Stimulated activated CD4-positive, alpha-beta T cell treated with anti-CD3 and anti-CD28 coated beads, Interleukin-4, amount 100 ng/mL, for 1 hour (primary cell): ENCODE measurements around the gene CDK5RAP2.
"Not testable (repeated sequence)": the region's sequence is repeated elsewhere in the genome, so short reads cannot be mapped to it uniquely, and the experiment has no call there.

Source experiments
- DNase-seq: peaks from one replicate; pipeline ENCODE4 v3.0.0-alpha.2; 2020

CDK5RAP2 gene

GRCh38 chr9:120587328-120587727 lies 7.4 kb upstream of the CDK5RAP2 start:
- DNase-seq = no peak

GRCh38 chr9:120583958-120584369 lies 4.0 kb upstream of the CDK5RAP2 start:
- DNase-seq = no peak

GRCh38 chr9:120579139-120580050 lies 572 bp downstream of the CDK5RAP2 start:
- no peak for DNase-seq

- no peak for DNase-seq
Observed at GRCh38 chr9:120574473-120574872, 5.5 kb downstream of the CDK5RAP2 start.

- no peak for DNase-seq
Observed at GRCh38 chr9:120572472-120572871, 7.5 kb downstream of the CDK5RAP2 start.

- no peak for DNase-seq
Observed at GRCh38 chr9:120571443-120572257, 8.3 kb downstream of the CDK5RAP2 start.

- no peak for DNase-seq
Observed at GRCh38 chr9:120570296-120570695, 9.7 kb downstream of the CDK5RAP2 start.

GRCh38 chr9:120569556-120569955 lies 10.4 kb downstream of the CDK5RAP2 start:
- no peak for DNase-seq

GRCh38 chr9:120568816-120569215 lies 11.2 kb downstream of the CDK5RAP2 start:
- DNase-seq = no peak

- DNase-seq = no peak
Observed at GRCh38 chr9:120567874-120568273, 12.1 kb downstream of the CDK5RAP2 start.

GRCh38 chr9:120567081-120567480 lies 12.9 kb downstream of the CDK5RAP2 start:
- no peak for DNase-seq

GRCh38 chr9:120564589-120564988 lies 15.4 kb downstream of the CDK5RAP2 start:
- DNase-seq = no peak

GRCh38 chr9:120562861-120563443 lies 17.0 kb downstream of the CDK5RAP2 start:
- DNase-seq = no peak

GRCh38 chr9:120561709-120562108 lies 18.3 kb downstream of the CDK5RAP2 start:
- no peak for DNase-seq

- no peak for DNase-seq
Observed at GRCh38 chr9:120559546-120559945, 20.4 kb downstream of the CDK5RAP2 start.

- DNase-seq = no peak
Observed at GRCh38 chr9:120558454-120558853, 21.5 kb downstream of the CDK5RAP2 start.

- no peak for DNase-seq
Observed at GRCh38 chr9:120557205-120557604, 22.8 kb downstream of the CDK5RAP2 start.

- DNase-seq = no peak
Observed at GRCh38 chr9:120556775-120557174, 23.2 kb downstream of the CDK5RAP2 start.

- DNase-seq = no peak
Observed at GRCh38 chr9:120555839-120556238, 24.1 kb downstream of the CDK5RAP2 start.

GRCh38 chr9:120552210-120552704 lies 27.7 kb downstream of the CDK5RAP2 start:
- not testable (repeated sequence) for DNase-seq

- DNase-seq = no peak
Observed at GRCh38 chr9:120545701-120546550, 34.0 kb downstream of the CDK5RAP2 start.

- no peak for DNase-seq
Observed at GRCh38 chr9:120544441-120544840, 35.5 kb downstream of the CDK5RAP2 start.
